Parathyroid adenoma (tissue), 2 donors: Measurements from ENCODE around the gene NF1.
"Not testable (repeated sequence)": the region's sequence is repeated elsewhere in the genome, so short reads cannot be mapped to it uniquely, and the experiment has no call there.

Experiments
- H2AFZ ChIP-seq: fragments of 300-600 bp; sonication (generic); one replicate; pipeline ENCODE4 v1.7.0; 2017; ENCODE audit warnings: antibody characterized with exemption, mild to moderate bottlenecking
- H3K27ac ChIP-seq: fragments of 300-600 bp; sonication (generic); one replicate; pipeline ENCODE4 v1.7.0; 2017
- H3K27me3 ChIP-seq: fragments of 300-600 bp; sonication (generic); one replicate; pipeline ENCODE4 v1.7.0; 2017; ENCODE audit warnings: low read length; ENCODE audit not compliant: control insufficient read depth, insufficient read depth
- H3K36me3 ChIP-seq: fragments of 300-600 bp; sonication (generic); one replicate; pipeline ENCODE4 v1.7.0; 2017; ENCODE audit warnings: low read length; ENCODE audit not compliant: control insufficient read depth, insufficient read depth
- H3K4me1 ChIP-seq: fragments of 300-600 bp; sonication (generic); one replicate; pipeline ENCODE4 v1.7.0; 2017; ENCODE audit warnings: control low read depth
- H3K4me2 ChIP-seq: fragments of 300-600 bp; sonication (generic); one replicate; pipeline ENCODE4 v1.7.0; 2017; ENCODE audit warnings: low read length
- H3K4me3 ChIP-seq: fragments of 300-600 bp; sonication (generic); one replicate; pipeline ENCODE4 v1.7.0; 2017; ENCODE audit warnings: low read depth, low read length
- H3K79me2 ChIP-seq: fragments of 300-600 bp; sonication (generic); one replicate; pipeline ENCODE4 v1.7.0; 2017; ENCODE audit warnings: control low read depth
- H3K9ac ChIP-seq: fragments of 300-600 bp; sonication (generic); one replicate; pipeline ENCODE4 v1.7.0; 2017; ENCODE audit warnings: mild to moderate bottlenecking
- H3K9me3 ChIP-seq: fragments of 300-600 bp; sonication (generic); one replicate; pipeline ENCODE4 v1.7.0; 2017; ENCODE audit warnings: low read length; ENCODE audit not compliant: control insufficient read depth
- CTCF ChIP-seq: fragments of 300-600 bp; sonication (generic); IDR thresholded peaks from one replicate; pipeline ENCODE4 v1.7.0; 2017; ENCODE audit warnings: antibody characterized with exemption, mild to moderate bottlenecking
- donor health status: primary hyperparathyroidism.

The NF1 gene

GRCh38 chr17:31283841-31284240 lies 189.1 kb downstream of the NF1 start:
- no peak overlapping the region for H3K4me3 ChIP-seq
- H3K9me3 ChIP-seq: no peaks in the 10 kb centered on the region
- no peaks in the 10 kb centered on the region for H3K36me3 ChIP-seq
- H3K9ac ChIP-seq: no peak overlapping the region
- no peak overlapping the region for H2AFZ ChIP-seq
- H3K4me1 ChIP-seq: no peaks in the 10 kb centered on the region
- no peak for TF ChIP-seq CTCF
- H3K79me2 ChIP-seq: no peaks in the 10 kb centered on the region
- H3K4me2 ChIP-seq: no peak overlapping the region
- no peak overlapping the region for H3K27ac ChIP-seq
- H3K27me3 ChIP-seq: no peaks in the 10 kb centered on the region

- no peaks in the 10 kb centered on the region for H3K79me2 ChIP-seq
- no peaks in the 10 kb centered on the region for H3K9me3 ChIP-seq
- H2AFZ ChIP-seq: no peak overlapping the region
- no peaks in the 10 kb centered on the region for H3K4me1 ChIP-seq
- no peaks in the 10 kb centered on the region for H3K36me3 ChIP-seq
- no peak overlapping the region for H3K4me2 ChIP-seq
- H3K4me3 ChIP-seq: no peak overlapping the region
- H3K27me3 ChIP-seq: no peaks in the 10 kb centered on the region
- TF ChIP-seq CTCF: no peak
- H3K27ac ChIP-seq: no peak overlapping the region
- H3K9ac ChIP-seq: no peak overlapping the region
Observed at GRCh38 chr17:31286587-31286986, 191.8 kb downstream of the NF1 start.

GRCh38 chr17:31287932-31288331 lies 193.2 kb downstream of the NF1 start:
- H3K4me2 ChIP-seq, H3K4me3 ChIP-seq, H3K9ac ChIP-seq, H3K36me3 ChIP-seq, H3K27ac ChIP-seq, H3K4me1 ChIP-seq, H3K27me3 ChIP-seq, H2AFZ ChIP-seq, H3K79me2 ChIP-seq, H3K9me3 ChIP-seq: not testable (repeated sequence)

GRCh38 chr17:31289790-31290189 lies 195.0 kb downstream of the NF1 start:
- H3K27me3 ChIP-seq: no peaks in the 10 kb centered on the region

GRCh38 chr17:31291820-31292219 lies 197.0 kb downstream of the NF1 start:
- no peaks in the 10 kb centered on the region for H3K79me2 ChIP-seq
- H3K27me3 ChIP-seq: no peaks in the 10 kb centered on the region
- H2AFZ ChIP-seq: no peak overlapping the region
- no peak overlapping the region for H3K4me2 ChIP-seq
- no peak overlapping the region for H3K27ac ChIP-seq
- no peak overlapping the region for H3K4me3 ChIP-seq
- H3K9me3 ChIP-seq: no peaks in the 10 kb centered on the region
- no peak for TF ChIP-seq CTCF
- no peaks in the 10 kb centered on the region for H3K36me3 ChIP-seq
- no peaks in the 10 kb centered on the region for H3K4me1 ChIP-seq
- no peak overlapping the region for H3K9ac ChIP-seq

More at GRCh38 chr17:31289790-31290189, 195.0 kb downstream of the NF1 start:
- Histone ChIP-seq H2AFZ (no peak overlapping the region), H3K27ac (no peak overlapping the region), H3K4me1 (no peaks in the 10 kb centered on the region), H3K4me3 (no peak overlapping the region), H3K79me2 (no peaks in the 10 kb centered on the region), H3K9ac (no peak overlapping the region), H3K36me3 (no peaks in the 10 kb centered on the region), H3K9me3 (no peaks in the 10 kb centered on the region), H3K4me2 (no peak overlapping the region)
- TF ChIP-seq CTCF: no peak
